T-cell (primary cell): Measurements from ENCODE around the gene PKIB. TPM values are rescaled to one million over a fixed set of nuclear protein-coding genes. Genes with fewer than 3 reads are reported as not detected.
A peak's percentile ranks its signal among the peaks of the same experiment; 100 is the strongest.

Experiments
- ATAC-seq, 4 experiments: fragments of 200-7000 bp in 3 of 4; fragments of 150-1000 bp in 1 of 4; cut with Tn5 transposase; replicated peaks in 1 of 4; 1 replicate in 3 of 4; 2 replicates in 1 of 4; pipeline ENCODE4 v1.10.0; 2021; ENCODE audit warnings: moderate library complexity in 3 of 4, mild to moderate bottlenecking in 2 of 4, moderate number of reproducible peaks in 1 of 4
- CTCF ChIA-PET, 2 donors: fragments of 300-600 bp; sonication (Branson Sonifier 250); formaldehyde crosslinking; loops; one replicate each; lab custom pipeline; 2022; ENCODE audit warnings: antibody characterized with exemption in 2 of 2; lab: Charles Lee
- POLR2A ChIA-PET, 2 donors: fragments of 300-600 bp; sonication (Branson Sonifier 250); formaldehyde crosslinking; loops; one replicate each; lab custom pipeline; 2022; ENCODE audit warnings: antibody characterized with exemption in 2 of 2; lab: Charles Lee
- DNase-seq, 35 experiments: peaks; one replicate each; pipeline versions ENCODE4 v3.0.0 to v3.0.0-alpha.2; 2013 to 2023
- H3K27ac ChIP-seq: one replicate; pipeline ENCODE4 v1.5.1; 2013; ENCODE audit warnings: low read length
- H3K27me3 ChIP-seq, 2 experiments: replicated peaks in 1 of 2; 1 replicate in 1 of 2; 2 replicates in 1 of 2; pipeline versions ENCODE4 v1.6.1 to v1.7.0; 2013; ENCODE audit warnings: low read length in 1 of 2, mixed read lengths in 1 of 2; ENCODE audit not compliant: control insufficient read depth in 2 of 2, insufficient read depth in 2 of 2; ENCODE audit errors: extremely low read depth in 1 of 2
- H3K36me3 ChIP-seq, 2 donors: 1 replicate in 1 of 2; 2 replicates in 1 of 2; pipeline versions ENCODE4 v1.6.1 to v1.7.0; 2013; ENCODE audit warnings: low read length in 1 of 2; ENCODE audit not compliant: control insufficient read depth in 2 of 2, insufficient read depth in 1 of 2; ENCODE audit errors: extremely low read depth in 1 of 2
- H3K4me1 ChIP-seq, 2 experiments: 1 replicate in 1 of 2; 2 replicates in 1 of 2; pipeline versions ENCODE4 v1.6.1 to v1.7.0; 2013; ENCODE audit warnings: low read length in 2 of 2, mixed read lengths in 1 of 2; ENCODE audit not compliant: insufficient read depth in 2 of 2, control insufficient read depth in 1 of 2; ENCODE audit errors: extremely low read depth in 1 of 2
- H3K4me3 ChIP-seq, 2 donors: 1 replicate in 1 of 2; 2 replicates in 1 of 2; pipeline versions ENCODE4 v1.5.1 to v1.7.0; 2013; ENCODE audit warnings: mild to moderate bottlenecking in 2 of 2, low read length in 1 of 2, moderate library complexity in 1 of 2; ENCODE audit not compliant: control insufficient read depth in 1 of 2; ENCODE audit errors: extremely low read depth in 1 of 2
- H3K9me3 ChIP-seq: 2 replicates; pipeline ENCODE4 v1.7.0; 2013
- H3K27ac Mint-ChIP-seq, 2 donors: one replicate each; pipeline ENCODE4 v1.8.0; 2020 to 2021; ENCODE audit warnings: mild to moderate bottlenecking in 2 of 2, mixed read lengths in 2 of 2
- H3K27me3 Mint-ChIP-seq, 2 donors: one replicate each; pipeline ENCODE4 v1.8.0; 2021 to 2022; ENCODE audit warnings: mixed read lengths in 2 of 2
- H3K36me3 Mint-ChIP-seq: one replicate; pipeline ENCODE4 v1.8.0; 2021; ENCODE audit warnings: mixed read lengths
- H3K4me1 Mint-ChIP-seq, 3 donors: one replicate each; pipeline ENCODE4 v1.8.0; 2020 to 2022; ENCODE audit warnings: mixed read lengths in 3 of 3, mild to moderate bottlenecking in 1 of 3
- H3K4me3 Mint-ChIP-seq, 3 donors: one replicate each; pipeline ENCODE4 v1.8.0; 2020 to 2022; ENCODE audit warnings: mild to moderate bottlenecking in 3 of 3, mixed read lengths in 3 of 3, moderate library complexity in 3 of 3
- H3K9me3 Mint-ChIP-seq, 3 donors: one replicate each; pipeline ENCODE4 v1.8.0; 2020 to 2022; ENCODE audit warnings: mixed read lengths in 3 of 3
- WGBS: methylation state at CpG from one replicate; pipeline ENCODE4 v1.1.5; 2013; ENCODE audit warnings: missing lambda C conversion rate; ENCODE audit not compliant: insufficient coverage; 5-methylcytosine and 5-hydroxymethylcytosine counted together
- total RNA-seq, 35 experiments: library from RNA in 6 of 35; stranded (reverse) in 6 of 35; fragments of 120-200 nt in 1 of 35; gene quantifications; one replicate each; pipeline versions ENCODE4 v1.2.1 to v1.2.4 and lab custom pipeline; 2013 to 2026

Gene PKIB
- total RNA-seq, 5 donors from 2014 or later (not counting 1 experiment from before 2014, with no cell fraction given): 0.47 to 2.1 (median 1.1) TPM

GRCh38 chr6:122749451-122750050, 139.3 kb downstream of the PKIB start:
- WGBS: no CpG with 5 or more reads among the region's 4 CpGs

GRCh38 chr6:122751326-122751725, 141.1 kb downstream of the PKIB start:
- Histone ChIP-seq H3K27me3 (no peaks in the 10 kb centered on the region), H3K4me1 (peaks cover 0 to 4% of the 10 kb centered on the region in 2 experiments), H3K36me3 (no peaks in the 10 kb centered on the region), H3K9me3 (no peaks in the 10 kb centered on the region), H3K4me3 (no peak overlapping the region), H3K27ac (no peak overlapping the region)
- WGBS: 14% methylated on average over 3 of the region's 3 CpGs
- DNase-seq (peak in 1 of 35 experiments; percentile 11), ATAC-seq (peak; percentile 41 to 79 (median 56))
- peaks cover 20 to 25% (median 24%) of the 10 kb centered on the region in 3 donors for H3K4me1 Mint-ChIP-seq
- H3K27ac Mint-ChIP-seq: peak overlapping the region; percentile 25 to 84
- no peaks in the 10 kb centered on the region for H3K27me3 Mint-ChIP-seq
- H3K36me3 Mint-ChIP-seq: no peaks in the 10 kb centered on the region
- ChIA-PET POLR2A (no interaction called here), CTCF (interaction anchor here in 1 of 2 donors (0.8 kb wide), 1 partner anchor 88 kb away, joined by 3 read pairs; no protein-coding TSS in a partner anchor)
- peak overlapping the region in 2 of 3 donors; percentile 34 to 60 for H3K4me3 Mint-ChIP-seq
- no peaks in the 10 kb centered on the region for H3K9me3 Mint-ChIP-seq

More at GRCh38 chr6:122749451-122750050, 139.3 kb downstream of the PKIB start:
- no peak for DNase-seq
- Mint-ChIP-seq H3K4me3 (no peak overlapping the region), H3K27ac (no peak overlapping the region), H3K9me3 (no peaks in the 10 kb centered on the region), H3K4me1 (peaks cover 20 to 25% (median 24%) of the 10 kb centered on the region in 3 donors), H3K27me3 (no peaks in the 10 kb centered on the region), H3K36me3 (no peaks in the 10 kb centered on the region)
- H3K4me3 ChIP-seq: no peak overlapping the region
- no peak overlapping the region for H3K27ac ChIP-seq
- H3K27me3 ChIP-seq: no peaks in the 10 kb centered on the region
- no peaks in the 10 kb centered on the region for H3K36me3 ChIP-seq
- no peak for ATAC-seq
- peaks cover 0 to 4% of the 10 kb centered on the region in 2 experiments for H3K4me1 ChIP-seq
- POLR2A ChIA-PET: no interaction called here
- CTCF ChIA-PET: no interaction called here
- no peaks in the 10 kb centered on the region for H3K9me3 ChIP-seq

- Histone ChIP-seq H3K4me1 (peaks cover 0 to 4% of the 10 kb centered on the region in 2 experiments), H3K36me3 (no peaks in the 10 kb centered on the region), H3K9me3 (no peaks in the 10 kb centered on the region), H3K27me3 (no peaks in the 10 kb centered on the region), H3K27ac (no peak overlapping the region), H3K4me3 (no peak overlapping the region)
- H3K4me1 Mint-ChIP-seq: peaks cover 19 to 23% (median 20%) of the 10 kb centered on the region in 3 donors
- CTCF ChIA-PET: no interaction called here
- no peaks in the 10 kb centered on the region for H3K9me3 Mint-ChIP-seq
- no peak overlapping the region for H3K4me3 Mint-ChIP-seq
- WGBS: no CpG with 5 or more reads among the region's 1 CpG
- DNase-seq (no peak), ATAC-seq (no peak)
- H3K36me3 Mint-ChIP-seq: no peaks in the 10 kb centered on the region
- peak overlapping the region in 1 of 2 donors; percentile 84 for H3K27ac Mint-ChIP-seq
- POLR2A ChIA-PET: interaction anchor here in 1 of 2 donors (0.8 kb wide), 1 partner anchor 118 kb away, joined by 3 read pairs; no protein-coding TSS in a partner anchor
- H3K27me3 Mint-ChIP-seq: no peaks in the 10 kb centered on the region
These were observed 142.3 kb downstream of the PKIB start for GRCh38 chr6:122752459-122752858.

- no peak overlapping the region for H3K4me3 Mint-ChIP-seq
- no peaks in the 10 kb centered on the region for H3K36me3 Mint-ChIP-seq
- WGBS: 91% methylated on average over 6 of the region's 10 CpGs
- peaks cover 0 to 4% of the 10 kb centered on the region in 2 experiments for H3K4me1 ChIP-seq
- H3K9me3 Mint-ChIP-seq: no peaks in the 10 kb centered on the region
- H3K27ac ChIP-seq: no peak overlapping the region
- H3K4me3 ChIP-seq: no peak overlapping the region
- POLR2A ChIA-PET: interaction anchor here in 1 of 2 donors (0.8 kb wide), 1 partner anchor 118 kb away, joined by 3 read pairs; no protein-coding TSS in a partner anchor
- H3K27ac Mint-ChIP-seq: peak overlapping the region in 1 of 2 donors; percentile 24
- CTCF ChIA-PET: no interaction called here
- DNase-seq (no peak), ATAC-seq (no peak)
- H3K9me3 ChIP-seq: no peaks in the 10 kb centered on the region
- H3K4me1 Mint-ChIP-seq: peaks cover 17 to 23% (median 20%) of the 10 kb centered on the region in 3 donors
- H3K36me3 ChIP-seq: no peaks in the 10 kb centered on the region
- no peaks in the 10 kb centered on the region for H3K27me3 Mint-ChIP-seq
- no peaks in the 10 kb centered on the region for H3K27me3 ChIP-seq
These were observed 142.9 kb downstream of the PKIB start for GRCh38 chr6:122753000-122753687.

GRCh38 chr6:122753688-122754056, 143.5 kb downstream of the PKIB start:
- H3K4me3 Mint-ChIP-seq: no peak overlapping the region
- Histone ChIP-seq H3K9me3 (no peaks in the 10 kb centered on the region), H3K27ac (no peak overlapping the region), H3K36me3 (no peaks in the 10 kb centered on the region), H3K4me1 (peaks cover 0 to 4% of the 10 kb centered on the region in 2 experiments), H3K4me3 (no peak overlapping the region), H3K27me3 (no peaks in the 10 kb centered on the region)
- WGBS: 83% methylated on average over 2 of the region's 5 CpGs
- ChIA-PET POLR2A (no interaction called here), CTCF (interaction anchor here in 1 of 2 donors (0.8 kb wide), 1 partner anchor 1365 kb away, joined by 6 read pairs; no protein-coding TSS in a partner anchor)
- no peak overlapping the region for H3K27ac Mint-ChIP-seq
- no peaks in the 10 kb centered on the region for H3K27me3 Mint-ChIP-seq
- H3K4me1 Mint-ChIP-seq: peaks cover 17 to 23% (median 20%) of the 10 kb centered on the region in 3 donors
- H3K36me3 Mint-ChIP-seq: no peaks in the 10 kb centered on the region
- ATAC-seq (no peak), DNase-seq (no peak)
- H3K9me3 Mint-ChIP-seq: no peaks in the 10 kb centered on the region

GRCh38 chr6:122754191-122754731, 144.1 kb downstream of the PKIB start:
- Mint-ChIP-seq H3K36me3 (no peaks in the 10 kb centered on the region), H3K9me3 (no peaks in the 10 kb centered on the region), H3K4me3 (no peak overlapping the region), H3K4me1 (peaks cover 17 to 23% (median 20%) of the 10 kb centered on the region in 3 donors), H3K27me3 (no peaks in the 10 kb centered on the region), H3K27ac (no peak overlapping the region)
- Histone ChIP-seq H3K36me3 (no peaks in the 10 kb centered on the region), H3K9me3 (no peaks in the 10 kb centered on the region), H3K4me1 (peaks cover 0 to 4% of the 10 kb centered on the region in 2 experiments), H3K27ac (no peak overlapping the region), H3K27me3 (no peaks in the 10 kb centered on the region), H3K4me3 (no peak overlapping the region)
- CTCF ChIA-PET: interaction anchor here in 1 of 2 donors (0.8 kb wide), 1 partner anchor 1365 kb away, joined by 6 read pairs; no protein-coding TSS in a partner anchor
- no peak for DNase-seq
- POLR2A ChIA-PET: no interaction called here
- ATAC-seq: no peak
- WGBS: 63% methylated on average over 5 of the region's 5 CpGs
